WTC11 (cell line): ENCODE data around the gene TPSAB1. TPM values are rescaled to one million over a fixed set of nuclear protein-coding genes. Genes with fewer than 3 reads are reported as not detected.

Experiments used
- ATAC-seq: fragments of 200-7000 bp; cut with Tn5 transposase; 2 replicates; pipeline ENCODE4 v1.10.0; 2021; ENCODE audit warnings: mild to moderate bottlenecking, moderate library complexity
- CTCF ChIA-PET: fragments of 300-600 bp; sonication (Branson Sonifier 250); formaldehyde crosslinking; loops from one replicate; lab custom pipeline; 2021; ENCODE audit warnings: antibody characterized with exemption; lab: Charles Lee
- POLR2A ChIA-PET: fragments of 350-600 bp; sonication (Branson Sonifier 250); formaldehyde crosslinking; loops from one replicate; lab custom pipeline; 2021; ENCODE audit warnings: antibody characterized with exemption; lab: Charles Lee
- DNase-seq: peaks from one replicate; pipeline ENCODE4 v3.0.0; 2021; ENCODE audit warnings: low spot score
- H3K27ac Mint-ChIP-seq: 2 replicates; pipeline ENCODE4 v1.8.0; 2021; ENCODE audit warnings: mixed read lengths
- H3K27me3 Mint-ChIP-seq: 2 replicates; pipeline ENCODE4 v1.8.0; 2021; ENCODE audit warnings: low read depth, mild to moderate bottlenecking, moderate library complexity, mixed read lengths
- H3K36me3 Mint-ChIP-seq: 2 replicates; pipeline ENCODE4 v1.8.0; 2021; ENCODE audit warnings: mixed read lengths
- H3K4me1 Mint-ChIP-seq: 2 replicates; pipeline ENCODE4 v1.8.0; 2022; ENCODE audit warnings: mixed read lengths
- H3K4me3 Mint-ChIP-seq: 2 replicates; pipeline ENCODE4 v1.8.0; 2021; ENCODE audit warnings: mild to moderate bottlenecking, moderate library complexity, mixed read lengths
- H3K9me3 Mint-ChIP-seq: 2 replicates; pipeline ENCODE4 v1.8.0; 2021; ENCODE audit warnings: mixed read lengths
- ATF2 ChIP-seq: sonication (generic); formaldehyde crosslinking; IDR thresholded peaks from 2 replicates; pipeline ENCODE4 v1.8.1; 2022; ENCODE audit warnings: low read depth, missing genetic modification reagents, borderline replicate concordance
- CDX4 ChIP-seq: fragments of 250-450 bp; sonication (Bioruptor Pico); IDR thresholded peaks from 2 replicates; pipeline ENCODE4 v1.9.0; 2021; ENCODE audit warnings: moderate library complexity, mild to moderate bottlenecking, inconsistent platforms, borderline replicate concordance
- E2F5 ChIP-seq: sonication (generic); formaldehyde crosslinking; IDR thresholded peaks from 2 replicates; pipeline ENCODE4 v1.8.1; 2022; ENCODE audit warnings: mild to moderate bottlenecking, moderate library complexity, missing genetic modification reagents
- EMX1 ChIP-seq: fragments of 250-450 bp; sonication (Bioruptor Pico); IDR thresholded peaks from 2 replicates; pipeline ENCODE4 v1.8.0; 2021; ENCODE audit warnings: mild to moderate bottlenecking
- ESRRA ChIP-seq: sonication (generic); formaldehyde crosslinking; IDR thresholded peaks from 2 replicates; pipeline ENCODE4 v1.8.1; 2022; ENCODE audit warnings: mild to moderate bottlenecking, missing genetic modification reagents, borderline replicate concordance
- FOXP1 ChIP-seq: sonication (generic); formaldehyde crosslinking; IDR thresholded peaks from 2 replicates; pipeline ENCODE4 v1.8.0; 2022; ENCODE audit warnings: missing genetic modification reagents, mild to moderate bottlenecking, moderate library complexity, borderline replicate concordance
- GABPB1 ChIP-seq: sonication (generic); formaldehyde crosslinking; IDR thresholded peaks from 2 replicates; pipeline ENCODE4 v1.8.1; 2023; ENCODE audit warnings: mild to moderate bottlenecking, missing genetic modification reagents
- GTF2I ChIP-seq: fragments of 250-450 bp; sonication (Bioruptor Pico); conservative IDR thresholded peaks from 2 replicates; pipeline ENCODE4 v1.4.0; 2021; ENCODE audit warnings: mild to moderate bottlenecking
- JAZF1 ChIP-seq: fragments of 250-450 bp; sonication (Bioruptor Pico); IDR thresholded peaks from 2 replicates; pipeline ENCODE4 v1.9.0; 2021; ENCODE audit warnings: moderate library complexity, mild to moderate bottlenecking, inconsistent platforms
- NFYB ChIP-seq: sonication (generic); formaldehyde crosslinking; conservative IDR thresholded peaks from 2 replicates; pipeline ENCODE4 v1.8.0; 2022; ENCODE audit warnings: low read depth, missing genetic modification reagents
- NR1H2 ChIP-seq: sonication (generic); formaldehyde crosslinking; IDR thresholded peaks from 2 replicates; pipeline ENCODE4 v1.9.0; 2021; ENCODE audit warnings: mild to moderate bottlenecking, moderate library complexity, missing genetic modification reagents
- PRRX2 ChIP-seq: fragments of 250-450 bp; sonication (Bioruptor Pico); IDR thresholded peaks from 2 replicates; pipeline ENCODE4 v1.8.0; 2021; ENCODE audit warnings: mild to moderate bottlenecking
- SP1 ChIP-seq: sonication (generic); formaldehyde crosslinking; conservative IDR thresholded peaks from 2 replicates; pipeline ENCODE4 v1.8.1; 2022; ENCODE audit warnings: missing genetic modification reagents
- ZBTB21 ChIP-seq: sonication (generic); formaldehyde crosslinking; IDR thresholded peaks from 2 replicates; pipeline ENCODE4 v1.8.1; 2023; ENCODE audit warnings: mild to moderate bottlenecking, missing genetic modification reagents, borderline replicate concordance
- ZNF263 ChIP-seq: sonication (generic); formaldehyde crosslinking; IDR thresholded peaks from 2 replicates; pipeline ENCODE4 v1.8.1; 2022; ENCODE audit warnings: low read depth, mild to moderate bottlenecking, moderate library complexity, missing genetic modification reagents
- ZNF532 ChIP-seq: fragments of 250-450 bp; sonication (Bioruptor Pico); IDR thresholded peaks from 2 replicates; pipeline ENCODE4 v1.9.0; 2021; ENCODE audit warnings: mild to moderate bottlenecking, borderline replicate concordance
- total RNA-seq: library from RNA; stranded (reverse); gene quantifications from 3 replicates; pipeline ENCODE4 v1.2.3, GENCODE V29; 2021
- TF ChIP-seq, protein P1 (sequence below): sonication (generic); formaldehyde crosslinking; IDR thresholded peaks from 2 replicates; pipeline ENCODE4 v1.8.0; 2022; ENCODE audit warnings: missing genetic modification reagents
- TF ChIP-seq, protein P2 (sequence below): fragments of 250-450 bp; sonication (Bioruptor Pico); IDR thresholded peaks from 2 replicates; pipeline ENCODE4 v1.8.0; 2021; ENCODE audit warnings: mild to moderate bottlenecking

Gene TPSAB1
- total RNA-seq, 1 experiment from 2014 or later, result not detected

- TF ChIP-seq ZNF532 (CRISPR knock-in tag) (no peak), ESRRA (no peak), E2F5 (CRISPR knock-in tag) (no peak)
- TF ChIP-seq, all 79 proteins: peak for 0
Observed at GRCh38 chr16:1216681-1217400, 23.7 kb upstream of the TPSAB1 start (continued).

- no peak overlapping the region for H3K4me3 Mint-ChIP-seq
Observed at GRCh38 chr16:1217526-1217925, 23.0 kb upstream of the TPSAB1 start.

DNA sequence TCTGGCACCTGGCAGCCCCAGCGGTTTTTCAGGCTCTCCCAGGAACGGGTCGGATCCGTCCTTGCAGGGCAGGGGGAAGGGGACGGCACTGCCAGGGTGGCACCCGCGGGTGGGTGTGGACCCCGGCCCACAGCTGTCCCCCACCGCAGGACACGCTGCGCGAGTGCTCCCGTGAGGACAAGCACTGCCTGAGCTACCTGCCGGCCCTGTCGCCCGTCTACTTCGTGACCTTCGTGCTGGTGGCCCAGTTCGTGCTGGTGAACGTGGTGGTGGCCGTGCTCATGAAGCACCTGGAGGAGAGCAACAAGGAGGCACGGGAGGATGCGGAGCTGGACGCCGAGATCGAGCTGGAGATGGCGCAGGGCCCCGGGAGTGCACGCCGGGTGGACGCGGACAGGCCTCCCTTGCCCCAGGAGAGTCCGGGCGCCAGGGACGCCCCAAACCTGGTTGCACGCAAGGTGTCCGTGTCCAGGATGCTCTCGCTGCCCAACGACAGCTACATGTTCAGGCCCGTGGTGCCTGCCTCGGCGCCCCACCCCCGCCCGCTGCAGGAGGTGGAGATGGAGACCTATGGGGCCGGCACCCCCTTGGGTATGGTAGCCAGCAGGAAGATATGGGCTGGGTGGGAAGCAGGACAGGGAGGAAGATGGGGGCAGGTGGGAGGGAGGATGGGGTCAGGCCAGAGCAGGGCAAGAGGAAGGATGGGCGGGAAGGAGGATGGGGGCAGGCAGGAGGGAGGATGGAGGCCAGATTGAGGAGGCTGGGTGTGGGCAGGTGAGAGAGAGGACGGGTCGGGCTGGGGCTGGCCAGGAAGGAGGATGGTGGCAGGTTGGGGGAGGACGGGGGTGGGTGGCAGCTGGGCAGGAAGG lies 22.2 kb upstream of the TPSAB1 start:
- ATAC-seq (no peak), DNase-seq (no peak)
- TF ChIP-seq, protein P1, sequence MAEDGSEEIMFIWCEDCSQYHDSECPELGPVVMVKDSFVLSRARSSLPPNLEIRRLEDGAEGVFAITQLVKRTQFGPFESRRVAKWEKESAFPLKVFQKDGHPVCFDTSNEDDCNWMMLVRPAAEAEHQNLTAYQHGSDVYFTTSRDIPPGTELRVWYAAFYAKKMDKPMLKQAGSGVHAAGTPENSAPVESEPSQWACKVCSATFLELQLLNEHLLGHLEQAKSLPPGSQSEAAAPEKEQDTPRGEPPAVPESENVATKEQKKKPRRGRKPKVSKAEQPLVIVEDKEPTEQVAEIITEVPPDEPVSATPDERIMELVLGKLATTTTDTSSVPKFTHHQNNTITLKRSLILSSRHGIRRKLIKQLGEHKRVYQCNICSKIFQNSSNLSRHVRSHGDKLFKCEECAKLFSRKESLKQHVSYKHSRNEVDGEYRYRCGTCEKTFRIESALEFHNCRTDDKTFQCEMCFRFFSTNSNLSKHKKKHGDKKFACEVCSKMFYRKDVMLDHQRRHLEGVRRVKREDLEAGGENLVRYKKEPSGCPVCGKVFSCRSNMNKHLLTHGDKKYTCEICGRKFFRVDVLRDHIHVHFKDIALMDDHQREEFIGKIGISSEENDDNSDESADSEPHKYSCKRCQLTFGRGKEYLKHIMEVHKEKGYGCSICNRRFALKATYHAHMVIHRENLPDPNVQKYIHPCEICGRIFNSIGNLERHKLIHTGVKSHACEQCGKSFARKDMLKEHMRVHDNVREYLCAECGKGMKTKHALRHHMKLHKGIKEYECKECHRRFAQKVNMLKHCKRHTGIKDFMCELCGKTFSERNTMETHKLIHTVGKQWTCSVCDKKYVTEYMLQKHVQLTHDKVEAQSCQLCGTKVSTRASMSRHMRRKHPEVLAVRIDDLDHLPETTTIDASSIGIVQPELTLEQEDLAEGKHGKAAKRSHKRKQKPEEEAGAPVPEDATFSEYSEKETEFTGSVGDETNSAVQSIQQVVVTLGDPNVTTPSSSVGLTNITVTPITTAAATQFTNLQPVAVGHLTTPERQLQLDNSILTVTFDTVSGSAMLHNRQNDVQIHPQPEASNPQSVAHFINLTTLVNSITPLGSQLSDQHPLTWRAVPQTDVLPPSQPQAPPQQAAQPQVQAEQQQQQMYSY (CRISPR knock-in tag), result no peak
- TF ChIP-seq ATF2 (no peak), GTF2I (CRISPR knock-in tag) (no peak), ZBTB21 (CRISPR knock-in tag) (no peak), JAZF1 (no peak), NFYB (CRISPR knock-in tag) (no peak), SP1 (no peak), PRRX2 (CRISPR knock-in tag) (no peak), GABPB1 (CRISPR knock-in tag) (no peak), FOXP1 (CRISPR knock-in tag) (no peak), NR1H2 (CRISPR knock-in tag) (no peak), CDX4 (CRISPR knock-in tag) (no peak), EMX1 (no peak)
- TF ChIP-seq, protein P2, sequence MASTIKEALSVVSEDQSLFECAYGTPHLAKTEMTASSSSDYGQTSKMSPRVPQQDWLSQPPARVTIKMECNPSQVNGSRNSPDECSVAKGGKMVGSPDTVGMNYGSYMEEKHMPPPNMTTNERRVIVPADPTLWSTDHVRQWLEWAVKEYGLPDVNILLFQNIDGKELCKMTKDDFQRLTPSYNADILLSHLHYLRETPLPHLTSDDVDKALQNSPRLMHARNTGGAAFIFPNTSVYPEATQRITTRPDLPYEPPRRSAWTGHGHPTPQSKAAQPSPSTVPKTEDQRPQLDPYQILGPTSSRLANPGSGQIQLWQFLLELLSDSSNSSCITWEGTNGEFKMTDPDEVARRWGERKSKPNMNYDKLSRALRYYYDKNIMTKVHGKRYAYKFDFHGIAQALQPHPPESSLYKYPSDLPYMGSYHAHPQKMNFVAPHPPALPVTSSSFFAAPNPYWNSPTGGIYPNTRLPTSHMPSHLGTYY (CRISPR knock-in tag), result no peak
- H3K27me3 Mint-ChIP-seq, result no peaks in the 10 kb centered on the region
- no peak overlapping the region for H3K4me3 Mint-ChIP-seq
- H3K9me3 Mint-ChIP-seq, result no peaks in the 10 kb centered on the region
- ChIA-PET POLR2A (no interaction called here), CTCF (no interaction called here)
- H3K27ac Mint-ChIP-seq, result no peak overlapping the region
- H3K36me3 Mint-ChIP-seq, result no peaks in the 10 kb centered on the region
- no peaks in the 10 kb centered on the region for H3K4me1 Mint-ChIP-seq

More at GRCh38 chr16:1217526-1217925, 23.0 kb upstream of the TPSAB1 start:
- POLR2A ChIA-PET, result no interaction called here
- no peaks in the 10 kb centered on the region for H3K4me1 Mint-ChIP-seq
- CTCF ChIA-PET, result no interaction called here
- H3K9me3 Mint-ChIP-seq, result no peaks in the 10 kb centered on the region
- H3K27me3 Mint-ChIP-seq, result no peaks in the 10 kb centered on the region
- DNase-seq (no peak), ATAC-seq (no peak)
- H3K36me3 Mint-ChIP-seq, result no peaks in the 10 kb centered on the region
- H3K27ac Mint-ChIP-seq, result no peak overlapping the region
- no peak for TF ChIP-seq ZNF263 (CRISPR knock-in tag)
